ENCODE measurements around the gene CACNA1F.

DNA sequence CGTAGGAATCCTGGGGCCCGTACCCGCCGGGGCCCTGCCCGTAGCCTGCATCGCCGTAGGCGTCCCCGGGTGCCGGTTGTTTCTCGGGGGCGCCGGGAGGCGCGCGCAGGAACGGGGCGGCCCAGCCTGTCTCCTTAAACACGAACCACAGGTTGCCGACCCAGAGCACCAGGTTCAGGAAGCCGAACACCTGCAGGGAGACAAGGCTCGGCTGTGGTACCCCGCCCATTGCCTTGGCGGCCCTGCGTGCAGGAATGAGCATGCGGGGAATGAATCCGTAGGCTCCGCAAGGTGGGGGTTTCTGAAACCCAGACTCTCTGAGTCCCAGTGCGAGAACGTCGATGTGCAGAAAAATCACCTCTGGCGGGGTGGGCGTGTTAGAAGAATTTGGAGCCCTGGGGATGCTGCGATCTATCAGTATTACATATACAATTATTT lies 41.5 kb downstream of the CACNA1F start:
- TF ChIP-seq CTCF (IDR thresholded peaks at IDR 0.05) (no peak), POLR2A (IDR thresholded peaks at IDR 0.05) (no peak)

Data from thyroid gland (tissue), 4 donors.